ENCODE data around the gene AHNAK.

GRCh38 chr11:62399172-62399877 lies 147.3 kb downstream of the AHNAK start:
- TF ChIP-seq CTCF (IDR thresholded peaks at IDR 0.05 in 4 of 5, conservative IDR thresholded peaks at IDR 0.05 in 1 of 5): no peak
- TF ChIP-seq POLR2A (IDR thresholded peaks at IDR 0.05): no peak
